Right cardiac atrium (tissue), 5 donors: ENCODE measurements around the gene VPS13C. TPM values are rescaled to one million over a fixed set of nuclear protein-coding genes. Genes with fewer than 3 reads are reported as not detected.
A peak's percentile ranks its signal among the peaks of the same experiment; 100 is the strongest.

Source experiments
- ATAC-seq, 2 donors: fragments of 200-7000 bp; cut with Tn5 transposase; one replicate each; pipeline versions ENCODE4 v1.8.0 to v1.9.1; 2020; ENCODE audit warnings: moderate library complexity in 2 of 2, mild to moderate bottlenecking in 1 of 2
- DNase-seq, 3 donors: peaks; one replicate each; pipeline ENCODE4 v3.0.0-alpha.2; 2020
- H3K27ac ChIP-seq: one replicate; pipeline ENCODE4 v1.5.1; 2013; ENCODE audit warnings: mild to moderate bottlenecking, low read length, control low read depth, moderate library complexity
- H3K27me3 ChIP-seq: one replicate; pipeline ENCODE4 v1.6.1; 2013; ENCODE audit not compliant: control insufficient read depth, insufficient read depth
- H3K4me1 ChIP-seq: one replicate; pipeline ENCODE4 v1.6.1; 2013; ENCODE audit warnings: low read length; ENCODE audit not compliant: control insufficient read depth, insufficient read depth
- H3K4me3 ChIP-seq: one replicate; pipeline ENCODE4 v1.5.1; 2013; ENCODE audit warnings: low read length, control low read depth
- H3K9me3 ChIP-seq: one replicate; pipeline ENCODE4 v1.6.1; 2013; ENCODE audit warnings: low read length; ENCODE audit not compliant: control insufficient read depth
- WGBS: extraction: QIAGEN DNeasy Blood & Tissue Kit; methylation state at CpG from one replicate; pipeline ENCODE4 v1.1.7; 2013; 5-methylcytosine and 5-hydroxymethylcytosine counted together
- intact Hi-C, 4 donors: fragments of 100-400 bp; cut with DNase I; formaldehyde crosslinking; loops; one replicate each; pipeline versions ENCODE4 v1.11.0 to v1.14.0; 2022 to 2023
- polyA plus RNA-seq: library from polyadenylated mRNA; stranded (reverse); fragments of 200-250 nt; gene quantifications from one replicate; pipeline ENCODE4 v1.2.3, GENCODE V29; 2013
- total RNA-seq, 4 donors: library from RNA; stranded (reverse); fragmentation: NEBNext Ultra II Directional; extraction: Animal tissue kit (Norgen Biotek cat#: 25700); gene quantifications; one replicate each; pipeline ENCODE4 v1.2.1, GENCODE V29; 2021
- donor health status: healthy with polysubstance abuse.
- donor health status: DM: no; HTN: yes; CAD: no.
- donor health status: DM: no; HTN: no; CAD: no.
- donor health status: DM: no; HTN: yes; CAD: no; lungs with severe emphysema.
- donor health status: DM: yes; HTN: yes; CAD: no.

Gene VPS13C
- total and polyA plus RNA-seq, 5 donors: 14.5 to 41.3 (median 36.1) TPM

DNA sequence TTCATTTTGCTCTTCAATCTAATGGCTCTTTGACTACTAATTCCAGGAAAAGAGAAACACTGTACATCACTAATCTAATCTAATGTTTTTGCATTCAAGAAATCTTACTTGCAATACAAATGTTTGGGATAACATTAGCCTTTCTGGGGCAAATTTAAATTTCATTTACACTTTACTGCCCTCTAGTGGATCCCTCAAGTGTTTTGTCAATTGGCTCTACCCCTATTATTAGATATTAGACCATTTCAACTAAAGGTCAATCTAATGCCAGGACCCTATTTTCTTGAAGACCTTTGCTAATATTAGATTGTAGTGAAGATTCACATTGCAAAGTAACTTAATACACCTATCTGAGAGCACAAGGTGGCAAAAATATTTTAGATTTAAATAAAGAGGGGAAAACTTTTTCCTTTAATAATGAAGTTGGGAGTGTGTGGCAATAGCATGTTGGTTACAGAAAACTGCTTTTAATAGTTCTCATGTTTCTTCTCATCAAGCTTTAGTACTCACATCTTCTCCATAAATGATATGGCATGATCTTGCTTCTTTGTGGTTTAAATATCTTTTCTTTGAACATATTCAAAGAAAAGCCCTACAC lies 11.6 kb upstream of the VPS13C start:
- Histone ChIP-seq H3K4me3 (no peak overlapping the region), H3K4me1 (no peaks in the 10 kb centered on the region), H3K9me3 (no peaks in the 10 kb centered on the region), H3K27ac (no peak overlapping the region), H3K27me3 (no peaks in the 10 kb centered on the region)
- intact Hi-C loops: no loop called here
- ATAC-seq: no peak
- DNase-seq: no peak

DNA sequence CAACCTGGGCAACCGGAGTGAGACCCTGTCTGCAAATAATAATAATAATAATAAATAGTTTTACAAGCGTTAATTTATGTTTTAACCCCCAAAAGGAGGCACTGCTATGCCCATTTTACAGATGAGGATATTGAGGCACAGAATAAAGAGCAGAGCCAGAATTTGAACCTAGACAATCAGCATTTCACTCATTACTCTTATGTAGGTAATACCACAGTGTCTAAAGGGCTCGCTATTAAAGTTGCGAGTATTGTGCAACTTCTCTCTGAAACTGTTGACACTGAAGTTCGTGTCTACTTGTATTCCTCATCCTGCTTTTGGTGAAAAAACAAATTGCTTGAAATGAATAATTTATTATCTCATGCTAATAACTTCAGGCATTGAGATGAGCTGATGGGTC lies 9.3 kb upstream of the VPS13C start:
- Histone ChIP-seq H3K27me3 (no peaks in the 10 kb centered on the region), H3K4me3 (no peak overlapping the region), H3K27ac (no peak overlapping the region), H3K4me1 (no peaks in the 10 kb centered on the region), H3K9me3 (no peaks in the 10 kb centered on the region)
- intact Hi-C loops: no loop called here
- no peak for ATAC-seq
- 88% methylated on average over 5 of the region's 5 CpGs for WGBS
- DNase-seq: no peak

DNA sequence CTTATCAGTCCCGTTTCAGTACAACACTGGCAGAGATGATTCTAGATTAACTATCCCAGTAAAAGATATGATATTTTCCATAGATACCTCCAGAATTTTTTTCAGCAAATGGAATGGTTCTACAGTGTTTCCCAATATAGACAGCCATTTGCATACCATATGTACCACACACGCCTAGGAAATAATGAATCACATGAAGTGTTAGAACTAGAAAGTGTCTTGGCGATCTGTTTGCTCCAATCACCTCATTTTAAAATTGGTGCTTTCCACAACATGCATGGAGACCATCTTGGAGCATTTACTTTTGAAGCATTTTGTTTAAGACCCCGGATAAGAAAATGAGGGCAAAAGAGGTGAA lies 8.5 kb upstream of the VPS13C start:
- DNase-seq (no peak), ATAC-seq (no peak)
- Histone ChIP-seq H3K27ac (no peak overlapping the region), H3K9me3 (no peaks in the 10 kb centered on the region), H3K27me3 (no peaks in the 10 kb centered on the region), H3K4me1 (no peaks in the 10 kb centered on the region), H3K4me3 (no peak overlapping the region)
- intact Hi-C loops: no loop called here
- WGBS: 56% methylated on average over 4 of the region's 4 CpGs

DNA sequence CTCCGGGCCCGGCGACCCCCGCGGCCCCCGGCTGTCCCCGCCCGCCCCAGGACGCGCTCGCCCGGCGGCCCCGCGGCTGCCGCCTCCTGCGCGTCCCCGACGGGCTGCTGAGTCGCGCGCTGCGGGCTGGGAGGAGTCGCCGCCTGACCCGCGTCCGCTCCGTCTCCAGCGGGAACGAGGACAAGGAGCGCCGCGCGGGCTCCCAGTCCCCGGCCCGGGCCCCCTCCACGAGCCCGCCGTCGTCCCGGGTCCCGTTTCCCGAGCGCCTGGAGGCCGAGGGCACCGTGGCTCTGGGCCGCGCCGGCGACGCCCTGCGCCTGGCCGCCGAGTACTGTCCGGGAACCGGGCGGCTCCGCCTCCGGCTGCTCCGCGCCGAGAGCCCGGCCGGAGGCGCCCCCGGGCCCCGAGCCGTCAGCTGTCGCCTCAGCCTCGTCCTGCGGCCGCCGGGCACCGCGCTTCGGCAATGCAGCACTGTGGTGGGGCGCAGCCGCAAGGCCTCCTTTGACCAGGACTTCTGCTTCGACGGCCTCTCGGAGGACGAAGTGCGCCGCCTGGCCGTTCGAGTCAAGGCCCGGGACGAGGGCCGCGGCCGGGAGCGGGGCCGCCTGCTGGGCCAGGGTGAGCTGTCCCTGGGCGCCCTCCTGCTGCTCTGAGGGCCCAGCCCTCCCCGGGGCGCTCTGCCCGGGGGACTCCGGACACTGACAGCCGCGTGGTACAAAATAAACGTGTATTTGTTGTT lies 8.0 kb upstream of the VPS13C start:
- WGBS: under 1% methylated on average over 103 of the region's 103 CpGs
- Histone ChIP-seq H3K27ac (no peak overlapping the region), H3K9me3 (no peaks in the 10 kb centered on the region), H3K4me1 (no peaks in the 10 kb centered on the region), H3K4me3 (peak overlapping the region; percentile 41), H3K27me3 (no peaks in the 10 kb centered on the region)
- intact Hi-C loops: no loop called here
- ATAC-seq: peak; percentile 71 to 80
- DNase-seq: peak; percentile 67 to 84 (median 81)

DNA sequence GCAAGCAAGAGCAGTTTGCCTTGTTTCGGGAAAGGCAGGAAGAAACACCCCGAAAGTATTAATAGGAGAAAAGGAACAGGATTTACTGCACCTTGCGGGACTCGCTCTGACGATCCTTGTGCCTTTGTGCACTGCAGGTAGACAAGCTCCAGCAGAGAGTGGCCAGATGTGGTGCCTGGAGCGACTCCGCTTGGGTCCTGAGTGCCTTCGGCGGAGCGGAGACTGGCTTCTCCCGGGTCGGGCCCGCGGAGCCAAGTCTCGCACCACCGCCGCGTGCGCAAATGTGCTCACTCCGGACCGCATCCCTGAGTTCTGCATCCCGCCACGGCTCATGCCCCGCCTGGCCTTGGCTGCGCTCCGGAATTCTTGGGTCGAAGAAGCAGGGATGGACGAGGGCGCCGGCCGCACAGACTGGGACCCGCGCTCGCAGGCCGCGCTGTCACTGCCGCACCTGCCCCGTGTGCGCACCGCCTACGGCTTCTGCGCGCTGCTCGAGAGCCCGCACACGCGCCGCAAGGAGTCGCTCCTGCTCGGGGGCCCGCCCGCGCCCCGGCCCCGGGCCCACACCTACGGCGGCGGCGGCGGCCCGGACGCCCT lies 7.3 kb upstream of the VPS13C start:
- ATAC-seq (peak; percentile 48 to 57), DNase-seq (peak; percentile 33 to 75 (median 54))
- no peak overlapping the region for H3K27ac ChIP-seq
- peak overlapping the region; percentile 41 for H3K4me3 ChIP-seq
- H3K4me1 ChIP-seq: no peaks in the 10 kb centered on the region
- H3K9me3 ChIP-seq: no peaks in the 10 kb centered on the region
- 2% methylated on average over 62 of the region's 62 CpGs for WGBS
- intact Hi-C loops: no loop called here
- H3K27me3 ChIP-seq: no peaks in the 10 kb centered on the region

DNA sequence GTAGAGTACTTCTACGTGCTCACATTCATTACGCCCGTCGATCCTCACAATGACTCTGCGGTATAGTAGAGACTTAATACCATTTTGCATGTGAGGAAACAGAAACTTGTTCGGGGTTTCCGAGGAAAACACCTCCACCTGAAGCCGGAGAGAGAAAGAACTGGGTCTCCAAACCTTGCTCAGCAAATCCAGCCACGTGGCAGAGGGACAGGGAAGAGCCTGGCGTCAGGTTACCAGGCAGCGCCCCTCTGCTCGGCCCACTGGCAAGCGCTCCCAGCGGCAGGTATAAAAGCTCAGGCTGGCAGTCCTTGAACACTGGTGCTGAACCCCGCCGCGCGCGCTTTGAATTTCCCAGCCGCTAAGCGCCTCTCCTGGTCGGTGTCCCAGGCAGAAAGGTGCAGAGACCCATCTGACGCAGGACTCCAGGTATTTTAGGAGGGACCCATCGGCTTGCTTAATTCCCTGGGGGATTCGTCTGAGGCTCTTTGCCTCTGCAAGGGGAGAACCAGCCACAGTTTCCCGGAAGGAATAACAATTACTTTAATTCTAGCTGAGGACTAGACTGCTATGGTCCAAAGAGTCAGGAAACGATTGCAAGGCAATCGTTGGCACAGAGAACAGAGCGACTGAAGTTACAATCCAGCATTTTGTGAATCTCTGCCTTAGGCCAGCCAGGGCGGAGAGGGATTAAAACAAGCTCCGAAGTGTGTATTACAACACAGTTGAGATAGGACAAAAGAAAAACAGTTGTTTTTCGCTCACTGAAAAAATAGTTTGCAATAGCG lies 6.6 kb upstream of the VPS13C start, which contains the start of gene C2CD4A:
TSS of gene C2CD4A (plus strand) at position 315 of the 785 bp plus-strand sequence. CDS start 637 bp downstream, outside the sequence.
- no peaks in the 10 kb centered on the region for H3K9me3 ChIP-seq
- H3K27ac ChIP-seq: no peak within 1 kb of the TSS
- H3K4me3 ChIP-seq: peak within 1 kb of the TSS; percentile 41
- no peaks in the 10 kb centered on the region for H3K27me3 ChIP-seq
- intact Hi-C loops: no loop called here
- no peaks in the 10 kb centered on the region for H3K4me1 ChIP-seq
- WGBS: 4% methylated on average over 33 of the region's 33 CpGs
- DNase-seq (peak; percentile 54 to 81 (median 79)), ATAC-seq (peak; percentile 77 to 85)

DNA sequence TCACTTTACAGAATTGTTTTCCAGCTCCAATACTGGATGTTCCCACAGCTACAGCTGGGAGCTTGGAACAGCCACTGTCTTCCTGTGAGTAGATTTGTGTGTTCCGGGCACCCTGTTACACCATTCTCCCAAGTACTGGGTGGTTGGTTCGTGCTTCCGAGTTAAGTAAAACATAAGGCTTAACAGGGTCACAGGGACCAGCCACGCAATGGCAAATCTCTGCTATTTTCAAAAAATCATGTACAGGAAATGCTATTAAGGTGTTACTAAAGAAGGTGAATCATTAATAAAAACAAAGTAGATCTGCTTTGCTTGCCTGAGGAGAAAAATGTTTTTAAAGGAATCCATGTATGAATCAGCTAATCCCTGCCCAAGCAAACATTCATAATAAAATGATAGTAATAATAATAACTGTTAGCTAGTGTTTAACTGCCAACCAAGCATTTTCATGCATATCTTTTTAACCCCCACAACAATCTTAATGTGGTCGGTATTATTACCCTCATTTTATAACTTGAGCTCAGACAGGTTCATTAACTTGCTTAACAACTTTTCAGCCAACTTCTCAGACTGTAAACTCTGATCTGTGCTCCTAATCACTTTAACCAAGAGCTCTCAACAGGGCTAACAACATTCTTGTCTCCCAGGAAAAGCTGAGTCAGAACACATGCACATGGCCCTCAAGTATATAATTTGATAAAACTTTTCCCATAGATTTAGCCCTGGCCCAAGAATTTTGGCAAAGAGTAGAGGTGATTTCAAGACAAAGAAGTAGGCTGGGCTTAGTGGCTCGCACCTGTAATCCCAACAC lies 3.8 kb upstream of the VPS13C start:
- H3K27ac ChIP-seq: no peak overlapping the region
- ATAC-seq: no peak
- no peaks in the 10 kb centered on the region for H3K9me3 ChIP-seq
- intact Hi-C loops: no loop called here
- no peak for DNase-seq
- 81% methylated on average over 6 of the region's 6 CpGs for WGBS
- H3K4me1 ChIP-seq: no peaks in the 10 kb centered on the region
- H3K4me3 ChIP-seq: no peak overlapping the region
- H3K27me3 ChIP-seq: no peaks in the 10 kb centered on the region

DNA sequence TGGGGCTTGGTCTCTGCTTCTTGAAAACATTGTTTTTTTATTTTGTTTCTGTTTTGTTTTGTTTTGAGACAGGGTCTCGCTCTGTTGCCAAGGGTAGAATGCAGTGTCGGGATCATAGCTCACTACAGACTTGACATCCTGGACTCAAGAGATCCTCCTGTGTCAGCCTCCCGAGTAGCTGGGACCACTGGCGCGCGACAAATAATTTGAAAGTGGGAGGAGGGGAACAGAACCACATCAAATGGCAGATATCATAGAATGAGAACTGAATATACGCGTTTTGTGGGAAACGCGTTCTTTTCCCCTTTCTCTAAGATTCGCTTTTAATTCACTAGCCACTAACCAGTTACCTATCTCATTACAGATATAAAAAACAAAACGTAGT lies 641 bp upstream of the VPS13C start:
- Histone ChIP-seq H3K4me1 (no peaks in the 10 kb centered on the region), H3K9me3 (no peaks in the 10 kb centered on the region), H3K27ac (peak overlapping the region; percentile 75), H3K4me3 (peak overlapping the region; percentile 58), H3K27me3 (no peaks in the 10 kb centered on the region)
- DNase-seq (no peak), ATAC-seq (peak in 1 of 2 donors; percentile 8)
- WGBS: 10% methylated on average over 12 of the region's 12 CpGs
- intact Hi-C loops: no loop called here

DNA sequence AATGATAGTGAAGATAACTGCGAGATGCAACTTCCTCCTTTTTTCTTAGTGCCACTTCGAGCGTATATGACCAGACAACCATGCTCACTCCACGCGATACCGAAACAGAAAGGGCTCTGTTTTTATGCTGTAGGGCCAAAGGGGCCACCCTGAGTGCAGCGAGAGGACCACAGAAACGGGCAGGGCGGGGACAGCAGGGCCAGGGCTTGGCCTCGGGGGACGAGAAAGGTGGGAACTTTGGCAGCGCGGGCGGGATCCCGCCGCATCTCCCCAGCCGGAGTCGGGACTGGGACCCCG lies 483 bp downstream of the VPS13C start:
- peak; percentile 76 for ATAC-seq
- H3K27ac ChIP-seq: peak overlapping the region; percentile 68
- WGBS: under 1% methylated on average over 19 of the region's 19 CpGs
- no peaks in the 10 kb centered on the region for H3K9me3 ChIP-seq
- peak overlapping the region; percentile 58 for H3K4me3 ChIP-seq
- no peaks in the 10 kb centered on the region for H3K27me3 ChIP-seq
- intact Hi-C loops: no loop called here
- H3K4me1 ChIP-seq: no peaks in the 10 kb centered on the region
- DNase-seq: peak; percentile 39 to 81 (median 76)

DNA sequence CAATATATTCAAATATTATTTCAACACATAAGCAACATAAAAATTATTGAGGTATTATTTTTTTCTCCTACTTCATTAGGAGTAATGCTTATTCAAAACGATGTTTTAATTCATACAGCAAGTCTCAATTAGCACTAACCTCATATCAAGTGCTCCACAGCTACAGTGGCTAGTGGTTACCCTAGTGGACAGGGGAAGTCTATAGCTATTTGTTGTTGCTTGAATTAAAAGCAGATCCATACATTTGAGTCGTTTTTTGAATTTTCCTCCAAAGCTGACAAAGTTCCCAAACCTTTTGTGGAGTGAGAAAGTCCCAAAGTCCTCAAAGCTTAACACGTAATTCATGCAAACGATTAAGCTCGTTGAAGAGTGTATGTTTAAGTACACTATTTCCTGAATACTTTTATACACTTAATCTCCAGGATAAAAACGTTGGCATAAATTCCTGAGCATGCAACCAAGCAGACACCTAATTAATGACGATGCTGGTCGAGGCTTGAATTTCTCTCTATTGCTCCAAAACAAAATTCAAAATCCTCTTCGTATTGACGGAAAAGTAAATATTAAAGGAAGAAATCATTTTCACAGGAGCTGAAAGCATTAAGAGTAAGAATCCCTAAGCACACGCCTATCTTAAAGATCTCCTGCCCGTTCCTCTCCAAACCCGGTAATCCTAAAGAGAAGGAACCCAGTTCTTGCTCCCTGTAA lies 985 bp downstream of the VPS13C start:
- DNase-seq (no peak), ATAC-seq (no peak)
- Histone ChIP-seq H3K27me3 (no peaks in the 10 kb centered on the region), H3K4me1 (no peaks in the 10 kb centered on the region), H3K9me3 (no peaks in the 10 kb centered on the region), H3K4me3 (peak overlapping the region; percentile 58), H3K27ac (no peak overlapping the region)
- WGBS: 6% methylated on average over 13 of the region's 13 CpGs
- intact Hi-C loops: no loop called here
